DMS114 treated with DMSO at 0.1 percent for 48 hours (cell line): ENCODE measurements around the gene SLC22A4.

Experiments used
- DNase-seq: peaks from one replicate; lab custom pipeline; 2025; ENCODE audit not compliant: unreplicated experiment; lab: John Stamatoyannopoulos, UW

Gene SLC22A4

DNA sequence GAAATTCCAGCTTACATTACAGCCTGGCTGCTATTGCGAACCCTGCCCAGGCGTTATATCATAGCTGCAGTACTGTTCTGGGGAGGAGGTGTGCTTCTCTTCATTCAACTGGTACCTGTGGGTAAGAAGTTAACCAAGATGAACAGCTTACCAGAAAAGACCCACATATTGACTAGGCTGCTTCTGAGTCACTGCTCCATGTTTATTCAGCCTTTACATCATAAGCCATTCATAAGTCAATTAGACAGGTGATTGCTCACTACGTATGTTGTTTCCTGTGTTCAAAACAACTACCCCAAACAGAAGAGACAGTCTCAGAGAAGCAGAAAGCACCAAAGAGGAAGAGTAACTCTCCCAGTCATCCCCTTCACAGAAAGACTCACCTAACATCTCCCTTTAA lies 40.6 kb downstream of the SLC22A4 start:
- DNase-seq, result no peak

DNA sequence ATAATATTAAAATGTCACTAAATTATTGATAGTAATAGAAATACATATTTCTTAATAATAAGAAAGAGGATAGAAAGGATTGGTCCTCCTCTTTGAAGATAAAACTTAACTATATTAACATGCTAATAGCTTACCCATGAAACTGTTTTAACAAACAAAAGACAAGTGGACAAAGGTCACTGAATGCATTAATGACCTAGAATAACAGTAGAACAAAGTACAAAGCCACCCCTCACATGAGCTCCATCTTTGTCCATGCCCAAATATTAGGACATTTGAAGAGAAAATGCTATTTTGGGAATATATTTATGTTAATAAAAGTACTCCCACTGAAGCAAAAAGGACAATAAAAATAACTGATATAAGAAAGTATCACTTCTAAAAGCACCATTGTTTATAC lies 41.2 kb downstream of the SLC22A4 start:
- no peak for DNase-seq

DNA sequence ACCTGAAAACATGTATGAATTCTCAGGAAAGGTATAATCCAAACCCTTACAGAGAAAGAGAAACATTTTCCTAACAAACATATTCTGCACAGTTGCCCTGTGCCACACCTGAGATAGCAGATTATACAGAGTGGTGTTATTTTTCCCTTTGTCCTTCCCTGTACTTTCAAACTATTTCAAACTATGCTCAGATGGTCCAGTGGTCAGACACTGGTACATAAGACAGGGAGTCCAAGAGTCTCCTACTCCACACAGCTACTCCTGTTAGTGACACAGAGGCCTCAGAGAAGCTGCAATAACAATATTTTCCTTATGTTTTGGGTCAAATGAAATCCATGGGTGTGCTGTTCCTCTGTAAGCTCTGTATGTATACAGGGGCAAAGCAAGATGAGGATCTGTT lies 45.3 kb downstream of the SLC22A4 start:
- DNase-seq, result no peak

DNA sequence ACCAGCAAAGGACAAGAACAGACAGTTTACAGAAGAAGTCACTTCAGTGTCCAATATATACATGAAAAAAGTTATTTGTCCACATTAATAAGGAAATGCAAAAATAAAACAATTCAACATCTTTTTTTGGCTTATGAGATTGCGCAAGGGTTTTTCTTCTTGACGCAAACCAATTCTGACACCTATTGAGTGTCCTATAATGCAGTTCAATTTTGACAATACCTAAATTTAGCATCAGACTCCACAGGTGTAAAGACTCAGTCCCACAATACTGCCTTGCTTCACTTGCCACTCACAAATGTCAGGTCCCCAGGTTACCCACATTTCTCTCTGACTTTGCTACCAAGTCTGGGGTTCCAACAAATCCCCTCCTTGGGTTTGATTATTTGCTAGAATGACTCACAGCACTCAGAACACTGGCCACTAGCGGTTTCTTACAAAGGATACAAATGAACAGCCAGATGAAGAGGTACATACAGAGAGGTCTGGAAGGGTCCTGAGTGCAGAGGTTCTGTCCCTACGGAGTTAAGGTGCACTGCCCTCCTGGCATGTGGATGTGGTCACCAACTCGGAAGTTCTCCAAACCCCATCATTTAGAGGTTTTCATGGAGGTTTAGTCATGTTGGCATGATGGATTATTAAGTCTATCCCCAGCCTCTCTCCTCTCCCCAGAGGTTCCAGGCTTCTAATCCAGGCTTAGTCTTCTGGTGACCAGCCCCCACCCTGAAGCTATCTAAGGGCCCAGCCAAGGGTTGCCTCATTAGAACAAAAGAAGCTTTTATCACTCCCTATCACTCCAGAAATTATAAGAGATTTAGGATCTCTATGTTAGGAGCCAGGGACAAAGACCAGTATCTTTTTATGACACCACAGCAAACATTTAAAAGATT lies 48.3 kb downstream of the SLC22A4 start:
- DNase-seq, result no peak

DNA sequence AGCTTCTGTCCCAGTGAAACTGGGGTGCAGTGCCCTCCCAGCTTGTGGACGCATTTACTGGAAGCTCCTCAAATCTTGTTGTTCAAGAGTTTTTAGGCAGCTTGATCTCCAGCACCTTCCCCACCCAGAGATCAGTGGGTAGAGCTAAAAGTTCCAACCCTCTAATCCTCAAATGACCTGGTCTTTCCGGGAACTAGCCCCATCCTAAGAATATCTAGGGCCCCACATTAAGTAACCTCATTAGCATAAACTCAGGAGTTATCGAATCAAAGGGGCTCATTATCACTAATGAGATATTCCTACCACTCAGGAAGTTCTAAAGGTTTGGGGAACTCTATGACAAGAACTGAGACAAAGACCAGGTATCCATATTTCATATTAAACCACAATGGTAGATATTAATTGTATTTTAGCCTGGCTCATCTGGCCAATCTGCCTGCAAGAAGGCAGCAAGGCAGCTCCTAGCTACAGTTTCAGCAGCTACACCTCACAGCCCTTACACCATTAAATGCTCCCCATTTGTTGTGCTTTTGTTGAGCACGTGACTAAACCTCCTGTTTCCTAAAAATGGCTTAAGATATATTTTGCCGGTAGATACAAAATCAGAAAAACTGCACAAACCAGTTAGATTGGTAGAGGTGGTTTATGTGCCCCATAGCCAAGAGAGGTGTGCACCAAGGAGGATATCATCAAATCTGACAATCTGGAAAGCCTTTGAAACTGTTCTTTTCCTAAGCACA lies 50.8 kb downstream of the SLC22A4 start:
- no peak for DNase-seq

DNA sequence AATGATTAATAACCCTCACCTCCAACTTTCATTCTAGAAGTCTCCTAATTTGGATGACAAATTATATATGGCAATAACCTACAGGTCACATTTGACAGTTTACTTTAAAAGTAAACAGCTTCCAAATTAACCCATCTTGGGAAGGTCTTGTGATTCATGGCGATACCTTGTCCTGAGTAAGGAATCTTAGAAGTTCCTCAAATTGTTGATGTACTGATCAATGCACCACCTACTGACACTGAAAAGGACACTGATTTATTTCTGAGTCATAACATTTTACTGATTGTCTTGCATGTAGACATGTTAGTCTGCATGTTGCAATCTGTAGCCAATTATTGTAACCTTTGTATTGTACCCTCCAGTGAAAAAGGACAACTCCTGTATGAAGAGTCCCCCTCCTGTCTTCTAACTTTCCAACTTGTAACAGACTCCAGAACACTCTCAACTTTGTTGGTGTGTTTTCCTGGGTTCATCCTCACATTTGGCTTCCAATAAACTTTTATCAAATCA lies 59.3 kb downstream of the SLC22A4 start:
- DNase-seq, result no peak

DNA sequence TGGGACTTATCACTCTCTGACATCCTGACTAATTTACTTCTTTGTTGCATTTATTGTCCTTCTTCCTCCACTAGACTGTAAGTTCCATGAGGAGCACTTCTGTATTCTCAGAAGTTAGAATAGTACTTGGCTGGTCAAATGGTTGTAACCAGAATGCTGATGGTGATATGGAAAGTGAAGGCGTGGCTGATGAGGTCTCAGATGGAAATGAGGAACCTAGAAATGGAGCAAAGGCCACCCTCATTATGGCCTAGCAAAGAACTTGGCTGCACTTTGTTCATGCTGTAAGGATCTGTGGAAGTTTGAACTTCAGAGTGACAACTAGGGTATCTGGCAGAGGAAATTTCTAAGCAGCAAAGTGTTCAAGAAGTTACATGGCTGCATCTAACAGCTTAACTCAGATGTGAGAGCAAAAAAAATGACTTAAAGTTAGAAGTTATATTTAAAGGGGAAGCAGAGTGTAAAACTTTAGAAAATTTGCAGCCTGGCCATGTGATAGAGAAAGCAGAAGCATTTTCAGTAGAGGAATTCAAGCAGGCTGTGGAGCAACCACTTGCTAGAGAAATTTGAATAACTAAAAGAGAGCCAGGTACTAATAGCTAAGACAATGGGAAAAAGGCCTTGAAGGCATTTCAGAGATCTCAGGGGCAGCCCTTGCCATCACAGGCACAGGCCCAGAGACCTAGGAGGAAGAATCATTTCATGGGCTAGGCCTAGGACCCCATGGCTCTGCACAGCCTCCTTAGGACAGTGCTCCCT lies 60.4 kb downstream of the SLC22A4 start:
- DNase-seq, result no peak

DNA sequence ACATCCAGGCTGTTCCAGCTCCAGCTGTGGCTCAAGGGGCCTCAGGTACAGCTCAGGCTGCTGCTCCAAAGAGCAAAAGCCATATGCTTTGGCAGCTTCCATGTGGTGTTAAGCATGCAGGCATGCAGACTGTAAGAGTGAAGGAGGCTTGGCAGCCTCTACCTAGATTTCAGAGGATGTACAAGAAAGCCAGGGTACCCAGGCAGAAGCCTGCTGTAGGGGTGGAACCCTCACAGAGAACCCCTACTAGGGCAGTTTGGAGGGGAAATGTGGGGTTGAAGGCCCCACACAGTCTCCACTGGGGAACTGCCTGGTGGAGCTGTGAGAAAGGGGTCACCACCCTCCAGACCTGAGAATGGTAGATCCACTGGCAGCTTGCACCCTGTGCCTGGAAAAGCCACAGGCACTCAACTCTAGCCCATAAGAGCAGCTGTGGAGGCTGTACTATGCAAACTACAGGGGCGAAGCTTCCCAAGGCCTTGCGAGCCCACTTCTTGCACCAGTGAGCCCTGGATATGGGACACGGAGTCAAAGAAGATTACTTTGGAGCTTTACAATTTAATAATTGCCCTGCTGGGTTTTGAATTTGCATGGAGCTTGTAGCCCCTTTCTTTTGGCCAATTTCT lies 61.1 kb downstream of the SLC22A4 start:
- DNase-seq, result no peak

DNA sequence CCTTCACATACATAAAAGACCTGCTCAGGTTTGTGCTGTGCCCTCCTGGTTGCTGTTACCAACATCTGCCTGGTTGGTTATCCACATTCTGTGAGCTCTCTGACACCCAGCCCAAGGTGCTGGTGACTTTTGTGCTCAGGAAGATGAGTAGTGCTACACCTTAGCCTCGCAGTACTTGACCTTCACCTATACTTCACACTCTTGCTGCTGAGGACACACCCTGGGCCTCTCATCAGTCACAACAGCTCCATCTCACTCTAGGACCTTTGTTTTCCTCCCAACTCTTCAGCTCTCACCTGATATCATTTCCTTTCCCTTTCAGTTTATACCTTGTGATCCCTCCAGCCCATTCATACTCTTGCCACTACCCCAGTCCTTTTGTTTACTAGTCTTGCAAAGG lies 64.6 kb downstream of the SLC22A4 start:
- DNase-seq, result no peak

DNA sequence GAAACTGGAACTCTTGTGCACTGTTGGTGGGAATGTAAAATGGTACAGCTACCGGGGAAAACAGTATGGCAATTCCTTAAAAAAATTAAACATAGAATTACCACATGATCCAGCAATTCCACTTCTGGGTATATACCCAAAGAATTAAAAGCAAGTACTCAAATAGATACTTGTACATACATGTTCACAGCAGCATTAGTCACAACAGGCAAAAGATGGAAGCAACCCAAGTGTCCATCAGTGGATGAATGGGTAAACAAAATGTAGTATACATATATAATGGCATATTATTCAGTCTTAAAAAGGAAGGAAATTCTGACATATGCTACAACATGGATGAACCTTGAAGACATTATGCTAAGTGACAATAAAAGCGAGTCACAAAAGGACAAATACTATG lies 67.9 kb downstream of the SLC22A4 start:
- DNase-seq, result no peak

DNA sequence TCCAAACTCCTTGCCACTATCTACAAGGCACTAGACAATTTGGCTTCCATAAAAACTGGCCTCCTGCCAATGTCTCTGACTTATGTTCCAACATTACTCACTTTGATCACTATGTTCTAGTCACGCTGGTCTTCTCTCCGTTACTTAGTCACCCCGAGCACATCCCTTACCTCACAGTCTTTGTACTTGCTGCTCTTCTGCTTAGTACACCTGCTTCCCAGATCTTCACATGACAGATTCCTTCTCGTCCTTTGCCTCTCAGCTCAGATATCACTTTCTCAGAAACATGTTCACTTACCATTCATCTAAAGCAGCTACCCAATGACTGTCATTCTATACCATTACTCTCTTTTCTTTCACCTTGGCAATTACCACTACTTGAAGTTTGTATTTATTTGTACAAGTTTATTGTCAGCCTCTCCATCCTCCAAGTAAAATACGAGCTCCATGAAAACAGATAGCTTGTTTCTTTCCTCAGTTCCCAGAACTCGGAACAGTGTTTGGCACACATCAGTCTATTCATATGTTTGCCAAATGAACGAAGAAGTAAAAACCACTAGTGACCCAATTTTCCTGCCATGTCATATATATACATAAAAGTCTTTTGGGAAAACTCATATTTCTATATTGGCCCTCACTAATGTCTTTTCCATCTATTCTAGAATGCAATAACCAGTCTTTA lies 69.4 kb downstream of the SLC22A4 start:
- DNase-seq, result no peak

DNA sequence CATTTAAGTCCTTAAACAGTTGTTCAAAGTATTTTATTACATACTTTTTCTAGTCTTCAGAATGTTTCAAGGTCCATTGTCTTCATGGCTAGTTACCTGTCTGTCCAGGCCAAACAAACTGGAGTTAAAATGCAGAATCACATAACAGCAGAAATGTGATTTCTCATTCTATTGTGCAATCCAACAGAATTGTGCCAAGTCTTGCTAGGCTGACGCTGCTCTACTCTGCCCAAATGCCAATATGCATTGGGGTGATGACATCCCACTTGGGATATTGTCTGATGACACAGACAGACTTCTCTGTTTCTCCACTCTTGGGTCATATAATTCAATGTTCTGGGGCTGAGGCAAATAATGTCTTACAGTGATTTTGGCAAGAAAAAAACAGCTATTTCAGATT lies 70.1 kb downstream of the SLC22A4 start:
- DNase-seq, result no peak

DNA sequence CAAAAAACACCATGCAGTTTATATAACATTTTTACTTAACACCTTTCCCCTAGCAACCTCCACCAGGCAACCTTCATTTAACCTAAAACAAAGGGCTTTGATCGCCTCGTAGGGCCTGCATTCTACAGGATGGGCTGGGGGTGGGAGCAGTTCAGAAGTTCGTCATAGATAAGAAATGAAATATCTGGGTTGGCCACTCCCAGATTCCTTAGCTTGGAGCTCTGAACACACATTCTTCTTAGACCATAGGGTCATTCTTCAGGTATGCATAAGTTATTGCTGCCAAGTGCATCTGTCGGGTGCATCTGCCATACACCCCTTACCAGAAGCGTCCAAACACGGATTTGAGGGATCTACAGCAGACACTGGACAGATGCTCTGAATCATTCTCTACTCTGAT lies 71.0 kb downstream of the SLC22A4 start:
- no peak for DNase-seq

DNA sequence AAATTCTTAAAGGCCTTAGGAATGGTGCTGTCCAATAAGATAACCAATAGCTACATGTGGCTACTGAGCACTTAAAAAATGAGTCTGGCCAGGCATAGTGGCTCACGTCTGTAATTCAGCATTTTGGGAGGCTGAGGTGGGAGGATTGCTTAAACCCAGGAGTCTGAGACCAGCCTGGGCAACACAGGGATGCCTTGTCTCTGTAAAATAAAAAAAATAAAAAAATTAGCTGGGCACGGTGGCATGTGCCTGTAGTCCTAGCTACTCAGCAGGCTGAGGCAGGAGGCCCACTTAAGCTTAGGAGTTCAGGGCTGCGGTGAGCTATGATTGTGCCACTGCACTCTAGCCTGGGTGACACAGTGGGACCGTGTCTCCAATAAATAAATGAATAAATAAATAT lies 74.0 kb downstream of the SLC22A4 start:
- DNase-seq, result no peak

DNA sequence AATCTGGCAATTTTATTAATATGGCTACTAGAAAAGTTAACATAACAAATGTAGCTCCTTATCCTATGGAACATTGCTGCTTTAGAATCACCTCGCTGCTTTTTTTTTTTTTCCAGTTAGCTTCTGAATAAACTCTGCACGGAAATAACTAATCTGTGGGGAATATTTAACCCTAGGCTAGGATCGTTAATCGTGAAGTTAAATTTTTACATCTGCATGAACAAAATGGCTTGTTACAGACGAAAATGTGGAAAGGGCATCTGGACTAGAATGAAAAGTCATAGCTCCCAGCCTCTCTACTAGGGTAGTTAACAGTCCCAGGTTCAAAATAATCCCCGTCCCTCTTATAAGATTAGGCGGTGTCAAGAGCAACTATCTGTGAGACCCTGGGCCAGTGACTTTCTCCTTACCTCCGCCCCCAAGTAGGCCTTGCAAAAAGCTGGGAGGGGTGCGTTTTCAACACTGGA lies 74.8 kb downstream of the SLC22A4 start:
- DNase-seq, result peak; percentile 37

DNA sequence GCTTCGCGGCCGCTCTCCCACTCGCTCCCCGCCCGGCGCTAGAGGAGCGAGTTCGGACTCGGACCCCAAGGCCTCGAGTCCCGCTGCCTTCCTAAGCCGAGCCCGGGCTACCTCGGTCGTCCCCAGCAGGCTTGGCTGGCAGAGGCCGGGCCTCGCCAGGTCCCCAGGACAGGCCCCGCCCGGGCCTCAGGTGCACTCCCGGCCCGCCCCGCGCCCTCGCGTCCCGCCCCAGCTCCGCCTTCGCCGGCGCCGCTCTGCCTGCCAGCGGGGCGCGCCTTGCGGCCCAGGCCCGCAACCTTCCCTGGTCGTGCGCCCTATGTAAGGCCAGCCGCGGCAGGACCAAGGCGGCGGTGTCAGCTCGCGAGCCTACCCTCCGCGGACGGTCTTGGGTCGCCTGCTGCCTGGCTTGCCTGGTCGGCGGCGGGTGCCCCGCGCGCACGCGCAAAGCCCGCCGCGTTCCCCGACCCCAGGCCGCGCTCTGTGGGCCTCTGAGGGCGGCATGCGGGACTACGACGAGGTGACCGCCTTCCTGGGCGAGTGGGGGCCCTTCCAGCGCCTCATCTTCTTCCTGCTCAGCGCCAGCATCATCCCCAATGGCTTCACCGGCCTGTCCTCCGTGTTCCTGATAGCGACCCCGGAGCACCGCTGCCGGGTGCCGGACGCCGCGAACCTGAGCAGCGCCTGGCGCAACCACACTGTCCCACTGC lies 75.4 kb downstream of the SLC22A4 start, which contains the start of gene SLC22A5:
Gene SLC22A5 (plus strand): TSS at position 237 of the 707 bp plus-strand sequence. CDS start 263 bp downstream, at position 500.
- DNase-seq, result peak; percentile 14

DNA sequence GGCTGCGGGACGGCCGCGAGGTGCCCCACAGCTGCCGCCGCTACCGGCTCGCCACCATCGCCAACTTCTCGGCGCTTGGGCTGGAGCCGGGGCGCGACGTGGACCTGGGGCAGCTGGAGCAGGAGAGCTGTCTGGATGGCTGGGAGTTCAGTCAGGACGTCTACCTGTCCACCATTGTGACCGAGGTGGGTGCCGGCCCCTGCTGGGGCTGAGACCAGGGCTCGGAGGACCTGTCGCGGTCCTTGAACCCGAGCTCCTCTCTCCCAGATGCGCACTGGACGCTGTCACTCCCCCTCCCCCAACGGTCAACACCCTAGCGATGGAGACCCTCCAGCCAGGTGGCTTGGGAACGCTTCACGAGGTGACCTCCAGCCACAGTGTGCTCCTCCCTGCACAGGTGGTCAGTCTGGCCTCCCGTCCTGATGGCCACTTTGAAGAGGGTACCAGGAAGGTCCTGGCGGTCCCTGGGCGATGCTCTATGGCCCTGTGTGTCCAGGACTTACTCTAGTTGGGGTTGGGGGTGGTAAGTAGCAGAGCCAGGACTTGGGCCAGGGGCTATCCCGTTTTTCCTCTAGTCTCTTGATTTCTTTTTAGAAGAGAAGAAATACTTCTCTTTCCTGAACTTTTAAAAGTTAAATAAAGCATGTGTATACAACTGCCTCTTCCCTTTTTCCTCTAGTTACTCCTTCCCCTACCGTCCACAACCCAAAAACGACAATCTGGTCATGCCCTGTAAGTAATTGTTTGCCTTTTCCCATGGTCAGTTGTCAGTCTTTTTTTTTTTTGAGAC lies 76.2 kb downstream of the SLC22A4 start:
- no peak for DNase-seq

DNA sequence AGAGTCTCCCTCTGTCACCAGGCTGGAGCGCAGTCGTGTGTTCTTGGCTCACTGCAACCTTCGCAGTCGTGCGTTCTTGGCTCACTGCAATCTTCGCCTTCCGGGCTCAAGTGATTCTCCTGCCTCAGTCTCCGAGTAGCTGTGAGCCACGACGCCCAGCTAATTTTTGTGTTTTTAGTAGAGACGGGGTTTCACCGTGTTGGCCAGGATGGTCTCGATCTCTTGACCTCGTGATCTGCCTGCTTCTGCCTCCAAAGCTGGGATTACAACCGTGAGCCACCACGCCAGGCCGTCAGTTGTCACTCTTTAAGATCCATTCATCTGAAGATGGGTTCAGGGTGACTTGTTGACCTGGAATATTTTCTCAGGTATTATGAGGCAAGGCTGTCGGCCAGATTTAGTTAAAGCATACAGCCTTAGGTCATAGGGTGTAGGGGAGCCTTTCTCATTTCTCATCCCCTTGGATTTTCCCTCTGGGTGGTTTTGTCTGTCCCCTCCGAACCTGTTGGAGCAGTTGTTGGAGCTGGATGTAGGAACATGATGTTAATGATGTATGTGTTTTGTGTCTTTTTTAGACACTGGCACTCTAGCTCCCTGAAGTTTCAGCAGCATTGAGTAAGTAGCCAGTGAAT lies 76.9 kb downstream of the SLC22A4 start:
- DNase-seq, result no peak
